SK-N-SH treated with all-trans-retinoic acid at 6 μM for 48 hours (cell line): ENCODE measurements around the gene SNTB2.
"Not testable (repeated sequence)": the region's sequence is repeated elsewhere in the genome, so short reads cannot be mapped to it uniquely, and the experiment has no call there.

Experiments used
- ATAC-seq: fragments of 200-7000 bp; cut with Tn5 transposase; 3 replicates; pipeline ENCODE4 v1.9.1; 2020; ENCODE audit warnings: mild to moderate bottlenecking, moderate library complexity
- BACH2 ChIP-seq: fragments of 250-450 bp; sonication (Bioruptor Pico); IDR thresholded peaks from 2 replicates; pipeline ENCODE4 v1.9.0; 2021; ENCODE audit warnings: mild to moderate bottlenecking, borderline replicate concordance
- CSRNP3 ChIP-seq: fragments of 250-450 bp; sonication (Bioruptor Pico); IDR thresholded peaks from 2 replicates; pipeline ENCODE4 v1.5.1; 2021; ENCODE audit warnings: mild to moderate bottlenecking, moderate library complexity
- ESRRG ChIP-seq: fragments of 250-450 bp; sonication (Bioruptor Pico); IDR thresholded peaks from 2 replicates; pipeline ENCODE4 v1.6.1; 2021; ENCODE audit warnings: mild to moderate bottlenecking
- GLIS3 ChIP-seq: fragments of 250-450 bp; sonication (Bioruptor Pico); IDR thresholded peaks from 2 replicates; pipeline ENCODE4 v1.5.0; 2020; ENCODE audit warnings: mild to moderate bottlenecking, moderate library complexity
- ISL1 ChIP-seq: fragments of 250-450 bp; sonication (Bioruptor Pico); IDR thresholded peaks from 2 replicates; pipeline ENCODE4 v2.1.2; 2022; ENCODE audit warnings: mild to moderate bottlenecking, moderate library complexity
- OSR1 ChIP-seq: fragments of 250-450 bp; sonication (Bioruptor Pico); IDR thresholded peaks from 2 replicates; pipeline ENCODE4 v1.8.0; 2022; ENCODE audit warnings: moderate library complexity, mild to moderate bottlenecking, inconsistent platforms
- PATZ1 ChIP-seq: fragments of 250-450 bp; sonication (Bioruptor Pico); IDR thresholded peaks from 2 replicates; pipeline ENCODE4 v1.8.0; 2020; ENCODE audit warnings: mild to moderate bottlenecking, moderate library complexity, borderline replicate concordance
- POU6F1 ChIP-seq: fragments of 250-450 bp; sonication (Bioruptor Pico); IDR thresholded peaks from 2 replicates; pipeline ENCODE4 v1.8.0; 2021; ENCODE audit warnings: low read depth, mild to moderate bottlenecking, moderate library complexity, borderline replicate concordance
- PPARA ChIP-seq: fragments of 250-450 bp; sonication (Bioruptor Pico); IDR thresholded peaks from 2 replicates; pipeline ENCODE4 v1.5.0; 2020; ENCODE audit warnings: mild to moderate bottlenecking, borderline replicate concordance
- RARB ChIP-seq: fragments of 250-450 bp; sonication (Bioruptor Pico); IDR thresholded peaks from 2 replicates; pipeline ENCODE4 v1.8.0; 2021; ENCODE audit warnings: mild to moderate bottlenecking, moderate library complexity
- SNAI2 ChIP-seq: fragments of 250-450 bp; sonication (Bioruptor Pico); IDR thresholded peaks from 2 replicates; pipeline ENCODE4 v1.5.0; 2020; ENCODE audit warnings: mild to moderate bottlenecking, moderate library complexity
- TCF4 ChIP-seq: fragments of 250-450 bp; sonication (Bioruptor Pico); IDR thresholded peaks from 2 replicates; pipeline ENCODE4 v1.8.0; 2021; ENCODE audit warnings: mild to moderate bottlenecking, moderate library complexity, borderline replicate concordance
- TSHZ2 ChIP-seq: fragments of 250-450 bp; sonication (Bioruptor Pico); IDR thresholded peaks from 2 replicates; pipeline ENCODE4 v1.5.0; 2020; ENCODE audit warnings: mild to moderate bottlenecking, moderate library complexity
- ZC3H10 ChIP-seq: fragments of 250-450 bp; sonication (Bioruptor Pico); IDR thresholded peaks from 2 replicates; pipeline ENCODE4 v1.5.1; 2021; ENCODE audit warnings: mild to moderate bottlenecking, moderate library complexity
- ZFP30 ChIP-seq: fragments of 450-650 bp; formaldehyde crosslinking; IDR thresholded peaks from 2 replicates; pipeline ENCODE4 v1.5.0; 2022; ENCODE audit warnings: mild to moderate bottlenecking, moderate library complexity
- ZNF565 ChIP-seq: fragments of 450-650 bp; formaldehyde crosslinking; conservative IDR thresholded peaks from 2 replicates; pipeline ENCODE4 v1.5.0; 2020; ENCODE audit warnings: low read depth, mild to moderate bottlenecking, moderate library complexity
- ZNF8 ChIP-seq: fragments of 450-650 bp; formaldehyde crosslinking; IDR thresholded peaks from 2 replicates; pipeline ENCODE4 v1.5.0; 2020; ENCODE audit warnings: mild to moderate bottlenecking, moderate library complexity

Gene SNTB2

GRCh38 chr16:69244336-69244735 lies 57.4 kb downstream of the SNTB2 start:
- ATAC-seq = no peak
- TF ChIP-seq TSHZ2 (CRISPR knock-in tag) = no peak
- no peak for TF ChIP-seq ZC3H10 (CRISPR knock-in tag)
- no peak for TF ChIP-seq SNAI2 (CRISPR knock-in tag)
- TF ChIP-seq ZNF8 (CRISPR knock-in tag) = no peak
- TF ChIP-seq ZFP30 (CRISPR knock-in tag) = no peak
- no peak for TF ChIP-seq POU6F1
- TF ChIP-seq RARB (CRISPR knock-in tag) = no peak
- no peak for TF ChIP-seq PATZ1 (CRISPR knock-in tag)
- no peak for TF ChIP-seq BACH2 (CRISPR knock-in tag)
- TF ChIP-seq ISL1 (CRISPR knock-in tag) = no peak
- TF ChIP-seq ZNF565 = no peak
- no peak for TF ChIP-seq ESRRG (CRISPR knock-in tag)
- TF ChIP-seq TCF4 (CRISPR knock-in tag) = no peak
- no peak for TF ChIP-seq OSR1 (CRISPR knock-in tag)

- TF ChIP-seq SNAI2 (CRISPR knock-in tag) (no peak), PPARA (CRISPR knock-in tag) (no peak), ZC3H10 (CRISPR knock-in tag) (no peak), GLIS3 (no peak), RARB (CRISPR knock-in tag) (no peak), CSRNP3 (CRISPR knock-in tag) (no peak), ESRRG (CRISPR knock-in tag) (no peak), OSR1 (CRISPR knock-in tag) (no peak)
- no peak for ATAC-seq
Observed at GRCh38 chr16:69250081-69250480, 63.1 kb downstream of the SNTB2 start.

- ATAC-seq = peak; percentile 56
- no peak for TF ChIP-seq GLIS3
- no peak for TF ChIP-seq ESRRG (CRISPR knock-in tag)
- no peak for TF ChIP-seq TSHZ2 (CRISPR knock-in tag)
- TF ChIP-seq ZNF565 = no peak
- TF ChIP-seq TCF4 (CRISPR knock-in tag) = no peak
Observed at GRCh38 chr16:69253870-69254341, 66.9 kb downstream of the SNTB2 start.

GRCh38 chr16:69259428-69259764 lies 72.4 kb downstream of the SNTB2 start:
- ATAC-seq = not testable (repeated sequence)
